Retinal pigment epithelial cell (primary cell): ENCODE data around the gene TNFSF9.
"Not testable (repeated sequence)": the region's sequence is repeated elsewhere in the genome, so short reads cannot be mapped to it uniquely, and the experiment has no call there.

Source experiments
- DNase-seq: peaks from one replicate; pipeline ENCODE4 v3.0.0-alpha.2; 2010; ENCODE audit warnings: low read depth
- H3K4me3 ChIP-seq: 2 replicates; pipeline ENCODE4 v1.5.1; 2011; ENCODE audit warnings: mild to moderate bottlenecking, low read length, control low read depth, moderate library complexity
- TF ChIP-seq, protein P1 (sequence below): conservative IDR thresholded peaks from 2 replicates; pipeline ENCODE4 v1.5.1; 2011; ENCODE audit warnings: low read depth, low read length, control low read depth, inconsistent platforms

The TNFSF9 gene

GRCh38 chr19:6579450-6580178 is 48.8 kb downstream of the TNFSF9 start:
- no peak for DNase-seq
- TF ChIP-seq, protein P1, sequence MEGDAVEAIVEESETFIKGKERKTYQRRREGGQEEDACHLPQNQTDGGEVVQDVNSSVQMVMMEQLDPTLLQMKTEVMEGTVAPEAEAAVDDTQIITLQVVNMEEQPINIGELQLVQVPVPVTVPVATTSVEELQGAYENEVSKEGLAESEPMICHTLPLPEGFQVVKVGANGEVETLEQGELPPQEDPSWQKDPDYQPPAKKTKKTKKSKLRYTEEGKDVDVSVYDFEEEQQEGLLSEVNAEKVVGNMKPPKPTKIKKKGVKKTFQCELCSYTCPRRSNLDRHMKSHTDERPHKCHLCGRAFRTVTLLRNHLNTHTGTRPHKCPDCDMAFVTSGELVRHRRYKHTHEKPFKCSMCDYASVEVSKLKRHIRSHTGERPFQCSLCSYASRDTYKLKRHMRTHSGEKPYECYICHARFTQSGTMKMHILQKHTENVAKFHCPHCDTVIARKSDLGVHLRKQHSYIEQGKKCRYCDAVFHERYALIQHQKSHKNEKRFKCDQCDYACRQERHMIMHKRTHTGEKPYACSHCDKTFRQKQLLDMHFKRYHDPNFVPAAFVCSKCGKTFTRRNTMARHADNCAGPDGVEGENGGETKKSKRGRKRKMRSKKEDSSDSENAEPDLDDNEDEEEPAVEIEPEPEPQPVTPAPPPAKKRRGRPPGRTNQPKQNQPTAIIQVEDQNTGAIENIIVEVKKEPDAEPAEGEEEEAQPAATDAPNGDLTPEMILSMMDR: no peak
- no peak overlapping the region for H3K4me3 ChIP-seq

DNA sequence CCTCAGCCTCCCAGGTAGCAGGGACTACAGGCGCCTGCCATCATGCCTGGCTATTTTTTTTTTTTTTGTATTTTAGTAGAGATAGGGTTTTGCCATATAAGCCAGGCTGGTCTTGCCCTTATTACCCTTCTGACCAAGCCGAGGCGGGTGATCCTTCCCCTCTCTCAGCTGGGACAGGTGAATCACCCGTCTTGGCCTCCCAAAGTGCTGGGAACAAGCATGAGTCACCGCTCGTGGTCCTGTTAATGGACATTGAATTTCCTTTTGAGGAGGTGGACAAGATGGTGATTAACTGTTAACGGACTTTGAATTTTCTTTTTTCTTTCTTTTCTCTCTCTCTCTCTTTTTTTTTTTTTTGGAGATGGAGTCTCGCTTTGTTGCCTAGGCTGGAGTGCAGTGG is 49.5 kb downstream of the TNFSF9 start:
- DNase-seq: no peak

GRCh38 chr19:6582515-6583484 is 52.0 kb downstream of the TNFSF9 start:
- not testable (repeated sequence) for DNase-seq, H3K4me3 ChIP-seq

More for the DNA sequence above, 49.5 kb downstream of the TNFSF9 start:
- TF ChIP-seq, protein P1: no peak
- no peak overlapping the region for H3K4me3 ChIP-seq
